ENCODE measurements around the gene REEP6. TPM values are rescaled to one million over a fixed set of nuclear protein-coding genes. Genes with fewer than 3 reads are reported as not detected.
"Not testable (repeated sequence)": the region's sequence is repeated elsewhere in the genome, so short reads cannot be mapped to it uniquely, and the experiment has no call there.

The REEP6 gene
- total RNA-seq, 1 donor from 2014 or later = 50.0 TPM

GRCh38 chr19:1522838-1523237 lies 31.9 kb downstream of the REEP6 start:
- DNase-seq (ENCODE audit: low spot score) = no peak

DNA sequence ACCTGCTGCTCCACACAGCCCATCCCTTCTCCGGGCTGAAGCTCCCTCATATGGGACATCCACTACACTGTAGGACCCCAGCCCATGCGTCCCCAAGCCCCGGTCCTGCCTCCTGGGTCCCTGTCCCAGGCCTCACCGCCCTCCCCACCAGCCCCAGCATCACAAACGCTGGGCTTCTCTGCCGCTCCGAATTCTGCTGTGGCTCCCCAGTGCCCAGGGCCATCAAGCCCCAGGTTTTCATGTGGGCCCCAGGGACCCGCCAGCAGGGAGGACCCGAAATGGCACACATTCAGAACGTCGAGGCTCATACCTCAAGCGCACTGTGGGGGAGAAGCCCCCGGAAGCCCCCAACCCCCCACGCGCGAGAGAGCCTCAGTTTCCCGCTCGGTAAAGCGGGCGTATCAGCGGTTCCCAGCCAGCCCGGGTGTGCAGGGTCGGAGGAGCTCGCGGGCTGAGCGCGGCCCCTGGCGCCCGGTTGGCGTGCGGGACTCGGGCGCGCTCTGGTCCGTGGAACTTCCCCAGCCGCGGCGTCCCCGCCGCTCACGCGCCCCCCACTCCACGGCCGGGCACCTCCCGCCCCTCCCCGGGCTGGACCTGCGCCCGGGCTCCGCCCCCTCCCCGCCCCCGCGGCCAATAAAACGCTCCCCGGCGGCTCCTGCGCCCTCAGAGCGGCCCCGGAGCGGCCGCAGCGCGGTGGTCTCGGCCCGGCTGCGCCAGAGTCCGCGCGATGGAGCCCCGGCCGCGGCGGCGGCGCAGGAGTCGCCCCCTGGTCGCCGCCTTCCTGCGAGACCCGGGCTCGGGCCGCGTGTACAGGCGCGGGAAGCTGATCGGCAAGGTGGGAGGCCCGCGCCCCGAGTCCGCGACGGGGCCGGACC lies 32.7 kb downstream of the REEP6 start, which contains the start of gene PLK5:
PLK5 (plus strand) TSS at position 666 of the 875 bp plus-strand sequence. CDS start 2,920 bp downstream, outside the sequence.
- DNase-seq (ENCODE audit: low spot score) = no peak

DNA sequence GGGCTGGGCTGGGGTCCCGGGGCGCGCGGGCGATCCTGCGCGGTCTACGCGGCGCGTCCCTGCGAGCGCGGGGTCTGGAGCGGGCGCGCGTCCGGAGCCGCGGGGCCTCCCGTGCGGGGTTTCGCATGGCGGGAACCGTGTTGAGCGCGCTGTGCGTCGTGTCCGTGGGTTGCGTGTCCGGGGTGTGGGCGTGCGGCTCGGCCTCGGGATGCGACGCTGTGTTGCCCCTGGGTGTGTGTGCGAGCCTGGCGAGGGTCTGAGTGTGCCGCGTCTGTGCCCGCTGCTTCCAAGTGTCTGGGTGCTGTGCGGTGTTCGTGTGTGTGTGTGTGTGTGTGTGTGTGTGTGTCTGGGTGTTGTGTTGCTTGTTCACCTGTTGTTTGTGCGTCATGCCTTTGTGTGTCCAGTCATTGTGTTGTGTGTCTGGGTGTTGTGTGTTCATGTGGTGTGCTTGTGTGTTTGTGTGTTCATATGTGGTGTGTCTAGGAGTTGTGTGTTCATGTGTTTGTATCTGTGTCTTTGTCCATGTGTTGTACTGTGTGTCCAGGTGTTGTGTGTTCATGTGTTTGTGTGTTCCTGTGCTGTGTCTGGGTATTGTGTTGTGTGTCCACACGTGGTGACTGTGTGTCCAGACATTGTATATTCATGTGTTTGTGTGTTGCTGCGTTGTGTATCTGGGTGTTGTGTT lies 33.4 kb downstream of the REEP6 start:
- no peak for DNase-seq (ENCODE audit: low spot score)

- DNase-seq (ENCODE audit: low spot score) = no peak
Measured at GRCh38 chr19:1524972-1525325, 34.0 kb downstream of the REEP6 start.

DNA sequence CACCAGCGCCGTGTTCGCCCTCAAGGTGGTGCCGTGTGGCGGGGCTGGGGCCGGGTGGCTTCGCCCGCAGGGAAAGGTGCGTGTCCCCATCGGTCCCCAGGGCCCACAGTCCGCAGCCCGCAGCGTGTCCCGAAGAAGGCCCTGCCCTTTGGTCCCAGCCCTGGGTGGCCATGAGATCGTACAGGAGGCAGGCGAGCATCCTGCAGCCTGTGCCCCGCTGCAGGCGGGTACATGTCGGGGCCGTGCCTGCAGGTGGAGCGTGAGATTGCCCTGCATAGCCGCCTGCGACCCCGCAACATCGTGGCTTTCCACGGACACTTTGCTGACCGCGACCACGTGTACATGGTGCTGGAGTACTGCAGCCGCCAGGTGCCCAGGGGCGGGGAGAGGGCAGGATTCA lies 34.4 kb downstream of the REEP6 start:
- no peak for DNase-seq (ENCODE audit: low spot score)

DNA sequence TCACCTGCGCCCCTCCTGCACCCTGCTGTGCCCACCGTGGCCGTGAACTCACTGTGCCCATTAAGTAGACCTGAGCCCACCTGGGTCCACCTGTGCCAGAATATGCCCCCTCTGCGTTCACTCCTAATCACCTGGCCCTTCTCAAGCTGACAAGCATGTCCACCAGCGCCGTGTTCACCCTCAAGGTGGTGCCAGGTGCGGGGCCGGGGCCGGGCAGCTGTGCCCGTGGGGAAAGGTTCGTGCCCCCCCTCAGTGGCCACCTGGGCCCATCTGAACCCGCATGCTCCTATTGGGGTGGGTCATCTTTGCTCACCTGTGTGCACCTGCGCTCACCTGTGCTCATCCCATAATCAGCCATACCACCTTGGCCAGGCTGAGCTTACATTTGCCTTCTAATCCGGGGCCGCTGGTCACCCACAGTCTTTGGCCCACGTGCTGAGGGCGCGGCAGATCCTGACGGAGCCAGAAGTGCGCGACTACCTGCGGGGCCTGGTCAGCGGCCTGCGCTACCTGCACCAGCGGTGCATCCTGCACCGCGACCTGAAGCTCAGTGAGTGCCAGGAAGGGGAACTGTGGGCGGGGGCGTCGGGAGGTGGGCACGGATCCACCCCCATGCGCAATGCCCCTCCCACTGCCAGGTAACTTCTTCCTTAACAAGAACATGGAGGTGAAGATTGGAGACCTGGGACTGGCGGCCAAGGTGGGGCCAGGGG lies 35.2 kb downstream of the REEP6 start:
- DNase-seq (ENCODE audit: low spot score) = no peak

- DNase-seq (ENCODE audit: low spot score) = no peak
Measured at GRCh38 chr19:1526979-1527649, 36.1 kb downstream of the REEP6 start.

- DNase-seq (ENCODE audit: low spot score) = no peak
Measured at GRCh38 chr19:1527650-1528309, 36.8 kb downstream of the REEP6 start.

GRCh38 chr19:1528596-1529429 lies 37.8 kb downstream of the REEP6 start:
- no peak for DNase-seq (ENCODE audit: low spot score)

DNA sequence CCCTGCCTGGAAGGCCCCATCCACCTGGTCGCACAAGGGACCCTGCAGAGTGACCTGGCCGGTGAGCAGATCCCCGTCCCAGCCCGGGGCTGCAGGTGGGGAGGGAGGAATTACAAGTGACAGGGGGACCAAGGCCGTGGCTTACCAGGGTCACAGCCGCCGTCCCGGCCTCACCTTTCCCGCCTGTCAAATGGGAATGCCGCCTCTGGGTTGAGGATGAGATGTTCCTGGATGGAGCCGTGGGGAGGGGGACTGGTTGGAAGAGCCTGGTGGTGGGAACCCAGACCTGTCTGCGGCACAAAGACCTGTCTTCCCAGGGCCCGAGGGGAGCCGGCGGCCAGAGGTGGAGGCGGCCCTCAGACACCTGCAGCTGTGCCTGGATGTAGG lies 38.4 kb downstream of the REEP6 start:
- no peak for DNase-seq (ENCODE audit: low spot score)

DNA sequence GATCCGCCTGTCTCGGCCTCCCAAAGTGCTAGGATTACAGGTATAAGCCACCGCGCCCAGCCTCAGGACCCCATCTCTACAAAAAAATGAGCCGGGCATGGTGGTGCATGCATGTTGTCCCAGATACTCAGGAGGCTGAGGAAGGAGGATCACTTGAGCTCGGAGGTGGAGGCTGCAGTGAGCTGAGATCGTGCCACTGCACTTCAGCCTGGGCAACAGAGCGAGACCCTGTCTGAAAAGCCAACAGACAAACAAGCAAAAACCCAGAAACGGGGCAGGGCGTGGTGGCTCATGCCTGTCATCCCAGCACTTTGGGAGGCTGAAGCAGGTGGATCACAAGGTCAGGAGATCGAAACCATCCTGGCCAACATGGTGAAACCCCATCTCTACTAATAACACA lies 39.9 kb downstream of the REEP6 start:
- not testable (repeated sequence) for DNase-seq (ENCODE audit: low spot score)

- no peak for DNase-seq (ENCODE audit: low spot score)
Measured at GRCh38 chr19:1531587-1531986, 40.6 kb downstream of the REEP6 start.

- DNase-seq (ENCODE audit: low spot score) = no peak
Measured at GRCh38 chr19:1532003-1532402, 41.0 kb downstream of the REEP6 start.

DNA sequence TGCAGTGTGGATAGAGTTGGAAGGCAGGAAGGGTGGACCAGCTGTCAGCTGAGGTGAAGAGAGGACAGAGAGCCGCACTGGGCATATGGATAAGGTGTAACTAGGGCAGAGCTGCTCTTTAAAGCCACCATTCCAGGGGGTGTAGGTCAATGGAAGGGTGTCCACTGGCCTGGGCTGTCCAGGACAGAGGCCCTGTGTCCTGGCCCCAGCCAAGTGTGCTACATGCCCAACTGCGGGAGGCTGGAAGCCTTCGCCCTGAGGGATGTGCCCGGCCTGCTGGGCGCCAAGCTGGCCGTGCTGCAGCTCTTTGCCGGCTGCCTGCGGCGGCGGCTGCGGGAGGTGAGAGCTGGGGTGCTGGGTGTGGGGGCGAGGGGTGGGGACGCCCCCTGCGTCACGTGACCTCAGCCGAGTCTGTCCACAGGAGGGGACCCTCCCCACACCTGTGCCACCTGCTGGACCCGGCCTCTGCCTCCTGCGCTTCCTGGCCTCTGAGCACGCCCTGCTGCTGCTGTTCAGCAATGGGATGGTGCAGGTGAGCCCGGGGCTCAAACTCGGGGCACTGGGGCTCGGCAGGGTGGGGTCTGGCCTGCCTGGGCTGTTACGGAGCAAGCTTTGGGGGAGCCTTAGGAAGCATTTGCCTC lies 42.6 kb downstream of the REEP6 start:
- DNase-seq (ENCODE audit: low spot score) = no peak

GRCh38 chr19:1534972-1535371 lies 44.0 kb downstream of the REEP6 start:
- DNase-seq (ENCODE audit: low spot score) = no peak

DNA sequence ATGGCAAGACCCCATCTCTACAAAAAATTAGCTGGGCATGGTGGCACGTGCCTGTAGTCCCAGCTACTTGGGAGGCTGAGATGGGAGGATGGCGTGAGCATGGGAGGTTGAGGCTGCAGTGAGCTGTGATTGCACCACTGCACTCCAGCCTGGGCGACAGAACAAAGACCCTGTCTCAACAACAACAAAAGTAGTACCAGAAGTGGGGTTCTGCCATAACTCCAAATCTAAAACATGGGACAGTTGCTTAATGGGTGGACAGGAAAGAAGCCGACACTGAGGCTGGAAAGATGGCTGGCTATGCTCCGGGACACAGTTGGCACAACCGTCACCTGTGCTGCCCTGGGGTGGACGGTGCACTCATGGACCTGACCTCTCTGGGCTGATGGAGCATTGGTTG lies 44.7 kb downstream of the REEP6 start:
- DNase-seq (ENCODE audit: low spot score) = not testable (repeated sequence)

DNA sequence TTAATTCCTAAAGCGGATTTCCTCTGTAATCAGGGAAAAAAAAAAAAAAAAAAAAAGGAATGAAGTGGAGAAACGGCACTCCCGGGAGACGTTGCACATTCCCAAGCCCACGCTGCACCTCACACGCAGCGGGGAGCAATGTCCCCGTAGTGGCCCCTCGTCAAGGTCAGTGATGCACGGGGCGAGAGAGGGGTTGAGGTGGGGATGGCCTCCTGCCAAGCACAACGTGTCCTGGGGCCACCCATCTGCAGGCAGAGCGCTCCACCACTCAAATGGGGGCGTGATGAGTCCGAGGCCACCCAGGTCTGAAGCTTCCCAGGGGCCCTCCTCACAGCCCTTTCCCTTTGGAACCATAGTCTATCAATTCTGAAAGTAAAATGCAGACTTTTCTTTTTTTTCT lies 48.0 kb downstream of the REEP6 start:
- DNase-seq (ENCODE audit: low spot score) = no peak

- DNase-seq (ENCODE audit: low spot score) = not testable (repeated sequence)
Measured at GRCh38 chr19:1539749-1540148, 48.8 kb downstream of the REEP6 start.

GRCh38 chr19:1540365-1540925 lies 49.5 kb downstream of the REEP6 start:
- no peak for DNase-seq (ENCODE audit: low spot score)
